HepG2 (cell line): ENCODE measurements around the gene MSANTD1. TPM values are rescaled to one million over a fixed set of nuclear protein-coding genes. Genes with fewer than 3 reads are reported as not detected.
A peak's percentile ranks its signal among the peaks of the same experiment; 100 is the strongest.

Source experiments
- DZIP1 ChIP-seq: sonication (generic); formaldehyde crosslinking; IDR thresholded peaks from 2 replicates; pipeline ENCODE4 v1.5.0; 2020; ENCODE audit warnings: mild to moderate bottlenecking, missing genetic modification reagents
- ESRRA ChIP-seq: sonication (generic); formaldehyde crosslinking; IDR thresholded peaks from 2 replicates; pipeline ENCODE4 v1.5.1; 2020; ENCODE audit warnings: mild to moderate bottlenecking, low read depth, missing genetic modification reagents
- FOXA3 ChIP-seq: IDR thresholded peaks from 2 replicates; pipeline ENCODE4 v1.6.1; 2016; ENCODE audit warnings: missing genetic modification reagents, missing compliant biosample characterization
- HOXD1 ChIP-seq: sonication (generic); formaldehyde crosslinking; IDR thresholded peaks from 2 replicates; pipeline ENCODE4 v1.5.0; 2020; ENCODE audit warnings: missing genetic modification reagents
- KAT8 ChIP-seq: IDR thresholded peaks from 2 replicates; pipeline ENCODE4 v1.6.1; 2016; ENCODE audit warnings: missing genetic modification reagents, missing compliant biosample characterization
- KDM2A ChIP-seq: sonication (generic); formaldehyde crosslinking; IDR thresholded peaks from 2 replicates; pipeline ENCODE4 v1.4.0; 2020; ENCODE audit warnings: low read depth, missing genetic modification reagents, borderline replicate concordance
- MYC ChIP-seq: sonication (generic); formaldehyde crosslinking; IDR thresholded peaks from 2 replicates; pipeline ENCODE4 v1.9.0; 2021; ENCODE audit warnings: missing genetic modification reagents, borderline replicate concordance
- NR2F6 ChIP-seq, 2 experiments: IDR thresholded peaks; 2 replicates each; pipeline ENCODE4 v1.6.1; 2016; ENCODE audit warnings: antibody characterized with exemption in 1 of 2, mild to moderate bottlenecking in 1 of 2
- POGZ ChIP-seq: sonication (generic); formaldehyde crosslinking; IDR thresholded peaks from 2 replicates; pipeline ENCODE4 v1.4.0; 2020; ENCODE audit warnings: mild to moderate bottlenecking, missing genetic modification reagents
- POLR2AphosphoS2 ChIP-seq: IDR thresholded peaks from 2 replicates; pipeline ENCODE4 v1.6.1; 2011; ENCODE audit warnings: low read depth, low read length, improper control_type of control experiment
- RARA ChIP-seq: IDR thresholded peaks from 2 replicates; pipeline ENCODE4 v1.6.1; 2016; ENCODE audit warnings: missing genetic modification reagents, missing compliant biosample characterization
- RXRA ChIP-seq: sonication (generic); formaldehyde crosslinking; IDR thresholded peaks from 2 replicates; pipeline ENCODE4 v1.5.1; 2020; ENCODE audit warnings: missing genetic modification reagents
- SPEN ChIP-seq: sonication (generic); formaldehyde crosslinking; IDR thresholded peaks from 2 replicates; pipeline ENCODE4 v1.5.1; 2020; ENCODE audit warnings: low read depth, mild to moderate bottlenecking, missing genetic modification reagents
- TMF1 ChIP-seq: sonication (generic); formaldehyde crosslinking; IDR thresholded peaks from 2 replicates; pipeline ENCODE4 v1.8.1; 2022; ENCODE audit warnings: low read depth, missing genetic modification reagents
- U2AF1 ChIP-seq: fragments of 200-400 bp; formaldehyde crosslinking; optimal IDR thresholded peaks from 2 replicates; pipeline ENCODE3; 2017; ENCODE audit warnings: mild to moderate bottlenecking, low read depth, low read length
- ZFP62 ChIP-seq: sonication (generic); formaldehyde crosslinking; IDR thresholded peaks from 2 replicates; pipeline ENCODE4 v1.4.0; 2020; ENCODE audit warnings: missing genetic modification reagents
- ZFY ChIP-seq: sonication (generic); formaldehyde crosslinking; IDR thresholded peaks from 2 replicates; pipeline ENCODE4 v1.4.0; 2020; ENCODE audit warnings: missing genetic modification reagents
- ZNF230 ChIP-seq: sonication (generic); formaldehyde crosslinking; IDR thresholded peaks from 2 replicates; pipeline ENCODE4 v1.4.0; 2020; ENCODE audit warnings: mild to moderate bottlenecking, missing genetic modification reagents
- ZNF281 ChIP-seq: sonication (generic); formaldehyde crosslinking; IDR thresholded peaks from 2 replicates; pipeline ENCODE4 v1.4.0; 2020; ENCODE audit warnings: missing genetic modification reagents, borderline replicate concordance
- ZNF367 ChIP-seq: sonication (generic); formaldehyde crosslinking; IDR thresholded peaks from 2 replicates; pipeline ENCODE4 v1.4.0; 2020; ENCODE audit warnings: missing genetic modification reagents, borderline replicate concordance
- ZNF382 ChIP-seq: sonication (generic); formaldehyde crosslinking; IDR thresholded peaks from 2 replicates; pipeline ENCODE4 v1.5.0; 2020; ENCODE audit warnings: missing genetic modification reagents, mild to moderate bottlenecking, borderline replicate concordance
- ZNF800 ChIP-seq: sonication (generic); formaldehyde crosslinking; IDR thresholded peaks from 2 replicates; pipeline ENCODE4 v1.4.0; 2020; ENCODE audit warnings: missing genetic modification reagents
- ZSCAN5A ChIP-seq: sonication (generic); formaldehyde crosslinking; IDR thresholded peaks from 2 replicates; pipeline ENCODE4 v1.8.0; 2022; ENCODE audit warnings: mild to moderate bottlenecking, missing genetic modification reagents, borderline replicate concordance
- polyA plus RNA-seq, 8 experiments: library from polyadenylated mRNA; depleted of rRNA in 3 of 8; stranded (reverse) in 7 of 8; unstranded in 1 of 8; fragments of >200 nt; fragmentation: Illumina TruSeq in 4 of 8; extraction: Trizol in 4 of 8; gene quantifications; 2 replicates each; pipeline versions ENCODE4 v1.2.1 to v1.2.3, GENCODE V29; 2011 to 2016; ENCODE audit warnings: low read depth in 4 of 8, missing spikeins in 1 of 8, mixed read lengths in 1 of 8; ENCODE audit not compliant: insufficient read depth in 1 of 8
- total RNA-seq, 5 experiments: library from RNA; depleted of rRNA; stranded (reverse); fragments of >200 nt; fragmentation: Illumina TruSeq; extraction: Trizol; gene quantifications; 2 replicates each; pipeline ENCODE4 v1.2.3, GENCODE V29; 2016; ENCODE audit warnings: low read depth in 1 of 5

MSANTD1 gene
- total and polyA plus RNA-seq, 2 of the 13 experiments (the other 11 are each of a cell fraction or from before 2014, with no cell fraction given): 0.22 to 0.40 TPM

- peak; percentile 77 for TF ChIP-seq RARA (CRISPR knock-in tag)
- no peak for TF ChIP-seq POLR2AphosphoS2
- TF ChIP-seq KAT8 (CRISPR knock-in tag): 0 out of 2 replicates have a peak, but pooled peaks have one; percentile 54
- peak; percentile 86 for TF ChIP-seq RXRA (CRISPR knock-in tag)
- TF ChIP-seq ZFP62 (CRISPR knock-in tag): no peak
- TF ChIP-seq ZNF281 (CRISPR knock-in tag): no peak
- TF ChIP-seq SPEN (CRISPR knock-in tag): peak; percentile 79
- no peak for TF ChIP-seq ZSCAN5A (CRISPR knock-in tag)
- TF ChIP-seq ZNF800 (CRISPR knock-in tag): no peak
- no peak for TF ChIP-seq ZNF230 (CRISPR knock-in tag)
- peak; percentile 89 for TF ChIP-seq NR2F6 (IDR thresholded peaks at IDR 0.05)
- peak; percentile 96 for TF ChIP-seq NR2F6 (CRISPR knock-in tag; IDR thresholded peaks at IDR 0.05)
- peak; percentile 95 for TF ChIP-seq ESRRA (CRISPR knock-in tag)
- no peak for TF ChIP-seq TMF1 (CRISPR knock-in tag)
- TF ChIP-seq POGZ (CRISPR knock-in tag): peak; percentile 91
- no peak for TF ChIP-seq DZIP1 (CRISPR knock-in tag)
- peak; percentile 80 for TF ChIP-seq ZFY
- TF ChIP-seq ZNF367 (CRISPR knock-in tag): no peak
- TF ChIP-seq HOXD1 (CRISPR knock-in tag): 0 out of 2 replicates have a peak, but pooled peaks have one; percentile 65
- TF ChIP-seq U2AF1: no peak
- TF ChIP-seq KDM2A (CRISPR knock-in tag): peak; percentile 46; the same call in 1 of the 2 replicates
- peak; percentile 52; the same call in 1 of the 2 replicates for TF ChIP-seq FOXA3 (CRISPR knock-in tag)
- peak; percentile 45; the same call in 1 of the 2 replicates for TF ChIP-seq MYC
- no peak for TF ChIP-seq ZNF382 (CRISPR knock-in tag)
Observed at GRCh38 chr4:3205995-3206394, 43.0 kb upstream of the MSANTD1 start (continued).
